K562 (cell line): ENCODE measurements around the gene COL6A2. TPM values are rescaled to one million over a fixed set of nuclear protein-coding genes. Genes with fewer than 3 reads are reported as not detected.

Source experiments
- ATAC-seq: fragments of 200-7000 bp; cut with Tn5 transposase; 3 replicates; pipeline ENCODE4 v1.9.1; 2020; ENCODE audit warnings: moderate library complexity
- BruUV-seq: library from RNA; stranded (reverse); fragments of 400-500 nt; replicated peaks from 2 replicates; lab custom pipeline; 2021; lab: Mats Ljungman, UMichigan
- CTCF ChIA-PET: fragments of 300-600 bp; formaldehyde crosslinking; extraction: SDS; loops from one replicate; lab custom pipeline; 2021; ENCODE audit warnings: low intra/inter-chr PET ratio; lab: Yijun Ruan, JAX
- POLR2A ChIA-PET: fragments of 300-600, 350-650 bp; sonication (Branson Sonifier 250); formaldehyde crosslinking; extraction: SDS; loops from one replicate; lab custom pipeline; 2021; ENCODE audit warnings: antibody characterized with exemption, inconsistent platforms; lab: Yijun Ruan, JAX
- DNase-seq, 4 experiments: peaks; one replicate each; pipeline versions ENCODE4 v3.0.0 to v3.0.0-alpha.2; 2011 to 2018; ENCODE audit warnings: low spot score in 3 of 4, mixed read lengths in 3 of 4; ENCODE audit errors: extremely low read depth in 1 of 4
- FAIRE-seq: peaks from 2 replicates; lab custom pipeline; 2011; peaks lifted over from hg19 to GRCh38; lab: Jason Lieb, UNC
- H2AFZ ChIP-seq: 2 replicates; pipeline ENCODE4 v1.6.0; 2011; ENCODE audit warnings: low read depth, low read length, control low read depth, inconsistent platforms
- H3K27ac ChIP-seq: fragments of 200-600 bp; 3 replicates; pipeline ENCODE4 v1.8.0; 2011; ENCODE audit warnings: low read depth, mild to moderate bottlenecking, control low read depth, inconsistent platforms, low read length, moderate library complexity, mixed read lengths; ENCODE audit errors: extremely low read depth
- H3K27me3 ChIP-seq, 2 experiments: fragments of 300-600 bp in 1 of 2; 2 replicates in 1 of 2; 3 replicates in 1 of 2; pipeline versions ENCODE4 v1.6.0 to v1.8.0; 2011; ENCODE audit warnings: inconsistent platforms in 2 of 2, low read length in 2 of 2, mild to moderate bottlenecking in 1 of 2, mixed read lengths in 1 of 2, moderate library complexity in 1 of 2; ENCODE audit not compliant: control insufficient read depth in 2 of 2, insufficient read depth in 2 of 2
- H3K36me3 ChIP-seq: fragments of 300-600 bp; 3 replicates; pipeline ENCODE4 v1.8.0; 2011; ENCODE audit warnings: mild to moderate bottlenecking, low read length, inconsistent platforms; ENCODE audit not compliant: control insufficient read depth, insufficient read depth
- H3K4me1 ChIP-seq, 2 experiments: fragments of 200-600 bp in 1 of 2; replicated peaks in 1 of 2; 2 replicates in 1 of 2; 3 replicates in 1 of 2; pipeline versions ENCODE4 v1.5.1 to v1.8.0; 2011; ENCODE audit warnings: inconsistent platforms in 2 of 2, low read length in 2 of 2, mild to moderate bottlenecking in 1 of 2, mixed read lengths in 1 of 2, moderate library complexity in 1 of 2; ENCODE audit not compliant: control insufficient read depth in 2 of 2, insufficient read depth in 2 of 2
- H3K4me2 ChIP-seq: 2 replicates; pipeline ENCODE4 v1.6.1; 2011; ENCODE audit warnings: low read length, control low read depth, inconsistent platforms, mixed read lengths; ENCODE audit not compliant: insufficient read depth
- H3K4me3 ChIP-seq: fragments of 200-600 bp; sonication (generic), shearing (Covaris generic); 2 replicates; pipeline ENCODE4 v1.5.1; 2016; ENCODE audit warnings: control low read depth, inconsistent platforms
- H3K79me2 ChIP-seq: fragments of 200-600 bp; 3 replicates; pipeline ENCODE4 v1.8.0; 2011; ENCODE audit warnings: low read length, inconsistent platforms; ENCODE audit not compliant: control insufficient read depth, insufficient read depth
- H3K9ac ChIP-seq, 2 experiments: 2 replicates each; pipeline versions ENCODE4 v1.6.0 to v1.6.1; 2011; ENCODE audit warnings: low read depth in 2 of 2, low read length in 2 of 2, control low read depth in 1 of 2, inconsistent platforms in 1 of 2, mild to moderate bottlenecking in 1 of 2, mixed read lengths in 1 of 2; ENCODE audit not compliant: insufficient read depth in 1 of 2
- H3K9me1 ChIP-seq: one replicate; pipeline ENCODE4 v1.6.0; 2011; ENCODE audit warnings: inconsistent platforms, mild to moderate bottlenecking, low read length, moderate library complexity; ENCODE audit not compliant: control insufficient read depth, insufficient read depth
- H3K9me3 ChIP-seq: replicated peaks from 2 replicates; pipeline ENCODE4 v1.5.1; 2011; ENCODE audit warnings: low read depth, low read length, inconsistent platforms; ENCODE audit not compliant: control insufficient read depth, insufficient read depth
- H4K20me1 ChIP-seq: replicated peaks from 2 replicates; pipeline ENCODE4 v1.6.1; 2011; ENCODE audit warnings: low read length, inconsistent platforms, mixed read lengths; ENCODE audit not compliant: control insufficient read depth, insufficient read depth
- CBX2 ChIP-seq: fragments of 200-600 bp; sonication (generic); IDR thresholded peaks from one replicate; pipeline ENCODE4 v1.6.1; 2012; ENCODE audit warnings: mild to moderate bottlenecking, low read length, inconsistent platforms; ENCODE audit not compliant: insufficient read depth, poor library complexity, severe bottlenecking
- GTF2B ChIP-seq: IDR thresholded peaks from 2 replicates; pipeline ENCODE4 v1.6.1; 2011; ENCODE audit not compliant: insufficient read length; ENCODE audit errors: extremely low read depth
- MAFK ChIP-seq: IDR thresholded peaks from 2 replicates; pipeline ENCODE4 v1.6.1; 2011; ENCODE audit warnings: low read length, improper control_type of control experiment
- NELFE ChIP-seq: IDR thresholded peaks from 2 replicates; pipeline ENCODE4 v1.6.1; 2011; ENCODE audit warnings: mild to moderate bottlenecking; ENCODE audit not compliant: insufficient read depth, insufficient read length
- NONO ChIP-seq, 2 experiments: fragments of 200-400 bp in 1 of 2; fragments of 450-650 bp in 1 of 2; formaldehyde crosslinking in 1 of 2; IDR thresholded peaks; 2 replicates each; pipeline ENCODE4 v1.6.1; 2017; ENCODE audit warnings: low read depth in 2 of 2, mild to moderate bottlenecking in 2 of 2, moderate library complexity in 2 of 2, low read length in 1 of 2
- OTX1 ChIP-seq: fragments of 450-650 bp; formaldehyde crosslinking; IDR thresholded peaks from 2 replicates; pipeline ENCODE4 v1.4.0; 2022; ENCODE audit warnings: mild to moderate bottlenecking
- PHB ChIP-seq: fragments of 250-450 bp; sonication (Bioruptor Pico); IDR thresholded peaks from 2 replicates; pipeline ENCODE4 v1.5.0; 2021
- SLC30A9 ChIP-seq: fragments of 250-450 bp; sonication (Bioruptor Pico); IDR thresholded peaks from 2 replicates; pipeline ENCODE4 v1.8.0; 2022; ENCODE audit warnings: mild to moderate bottlenecking, moderate library complexity
- SRF ChIP-seq, 2 experiments: fragments of 250-450, 450-650 bp in 1 of 2; sonication (Bioruptor Pico) in 1 of 2; sonication (generic) in 1 of 2; formaldehyde crosslinking; IDR thresholded peaks; 2 replicates each; pipeline versions ENCODE4 v1.5.0 to v1.5.1; 2020 to 2022; ENCODE audit warnings: mild to moderate bottlenecking in 1 of 2, missing genetic modification reagents in 1 of 2
- STAT5A ChIP-seq: IDR thresholded peaks from 2 replicates; pipeline ENCODE4 v1.6.1; 2012; ENCODE audit warnings: low read length, inconsistent platforms, borderline replicate concordance
- TRIM25 ChIP-seq: fragments of 450-650 bp; IDR thresholded peaks from 2 replicates; pipeline ENCODE4 v1.7.0; 2016; ENCODE audit warnings: borderline replicate concordance
- TSHZ1 ChIP-seq: fragments of 250-450 bp; sonication (Bioruptor Pico); IDR thresholded peaks from 2 replicates; pipeline ENCODE4 v1.4.0; 2020; ENCODE audit warnings: mild to moderate bottlenecking, moderate library complexity
- ZNF134 ChIP-seq: fragments of 250-450 bp; sonication (Bioruptor Pico); conservative IDR thresholded peaks from 2 replicates; pipeline ENCODE4 v1.4.0; 2020
- ZNF785 ChIP-seq: fragments of 250-450 bp; sonication (Bioruptor Pico); IDR thresholded peaks from 2 replicates; pipeline ENCODE4 v1.4.0; 2020; ENCODE audit warnings: mild to moderate bottlenecking
- WGBS: fragments of 100-300 bp; shearing (Covaris generic); methylation state at CpG from one replicate; pipeline ENCODE4 v1.1.6; 2016; ENCODE audit warnings: low coverage, mixed read lengths; ENCODE audit not compliant: insufficient coverage; ENCODE audit errors: missing lambda C conversion rate; 5-methylcytosine and 5-hydroxymethylcytosine counted together
- in situ Hi-C: fragments of 300-500 bp; cut with MboI; formaldehyde crosslinking; loops from 4 replicates; pipeline ENCODE4 v1.15.0; 2018; ENCODE audit warnings: inconsistent platforms, mixed read lengths
- intact Hi-C: fragments of 100-400 bp; cut with micrococcal nuclease; formaldehyde crosslinking; loops from 2 replicates; pipeline ENCODE4 v1.14.2; 2022
- polyA plus RNA-seq, 8 experiments: library from polyadenylated mRNA; depleted of rRNA in 4 of 8; stranded (reverse) in 5 of 8; unstranded in 3 of 8; fragments of >200 nt; fragmentation: Nextera tagmentation in 2 of 8; fragmentation: Illumina TruSeq in 1 of 8; extraction: Ambion mirVana in 2 of 8; extraction: Trizol in 1 of 8; gene quantifications; 2 replicates each; pipeline versions ENCODE4 v1.2.1 to v1.2.3, GENCODE V29; 2011 to 2014; ENCODE audit warnings: inconsistent platforms in 1 of 8, missing spikeins in 1 of 8
- total RNA-seq, 7 experiments: library from RNA; depleted of rRNA in 6 of 7; stranded (reverse); fragments of >200 nt in 6 of 7; fragmentation: Illumina TruSeq in 2 of 7; extraction: Trizol in 2 of 7; gene quantifications; 2 replicates each; pipeline versions ENCODE4 v1.2.1 to v1.2.3, GENCODE V29; 2011 to 2021; ENCODE audit warnings: low replicate concordance in 1 of 7

Gene COL6A2
- total and polyA plus RNA-seq, 9 of the 15 experiments (the other 6 are each of a cell fraction or from before 2014, with no cell fraction given), result 0.07 to 1.1 (median 0.24) TPM; not detected in 3

- Histone ChIP-seq H3K4me3 (no peak overlapping the region), H3K79me2 (no peaks in the 10 kb centered on the region)
- DNase-seq, result no peak
- no peak for TF ChIP-seq STAT5A
- no peak for TF ChIP-seq NELFE
- no peak for TF ChIP-seq TRIM25
- no peak for TF ChIP-seq ZNF134
- TF ChIP-seq ZNF785, result no peak
- no peak for TF ChIP-seq OTX1 (CRISPR knock-in tag)
- no peak for TF ChIP-seq GTF2B
- TF ChIP-seq CBX2, result no peak
- TF ChIP-seq SRF (CRISPR knock-in tag; IDR thresholded peaks at IDR 0.05), result no peak
- TF ChIP-seq MAFK, result no peak
- TF ChIP-seq PHB, result no peak
- no peak for TF ChIP-seq TSHZ1
- no peak for TF ChIP-seq SLC30A9 (CRISPR knock-in tag)
- TF ChIP-seq NONO (IDR thresholded peaks at IDR 0.05; ENCODE audit: low read depth in 2 of 2, low read length in 1 of 2), result no peak
- TF ChIP-seq, all 486 proteins: peak for 0
- ChIA-PET POLR2A (interaction anchor here (0.6 to 0.7 kb wide), 3 partner anchors 15 to 288 kb away, joined by 3 read pairs; no protein-coding TSS in a partner anchor), CTCF (no interaction called here)
- no peaks in the 10 kb centered on the region for H3K9me1 ChIP-seq
- H3K9me3 ChIP-seq, result no peaks in the 10 kb centered on the region; the same call in 1 of the 2 replicates
- ATAC-seq (no peak), FAIRE-seq (no peak)
- no peaks in the 10 kb centered on the region; the same call in 1 of the 2 replicates for H4K20me1 ChIP-seq
- in situ Hi-C loops, result no loop called here
- H3K9ac ChIP-seq, result no peak overlapping the region
- BruUV-seq, result no TSS peak
- peaks cover 0 to 58% of the 10 kb centered on the region in 2 experiments; a peak in 2 of 5 replicates for H3K4me1 ChIP-seq
- no peak overlapping the region for H3K27ac ChIP-seq
- H3K4me2 ChIP-seq, result no peak overlapping the region
- no peaks in the 10 kb centered on the region for H3K36me3 ChIP-seq
- intact Hi-C loops, result no loop called here
- peaks cover 26 to 84% of the 10 kb centered on the region in 2 experiments; a peak in 4 of 5 replicates for H3K27me3 ChIP-seq
- no peak overlapping the region for H2AFZ ChIP-seq
- 3% methylated on average over 17 of the region's 17 CpGs for WGBS
Observed at GRCh38 chr21:46115441-46116188, 17.7 kb downstream of the COL6A2 start.
